ENCODE results near the gene TMEFF2.

- TF ChIP-seq CTCF (IDR thresholded peaks at IDR 0.05; ENCODE audit: insufficient read depth, low read length, poor library complexity, severe bottlenecking) (no peak), EZH2phosphoT487 (conservative IDR thresholded peaks at IDR 0.05; ENCODE audit: low read length) (no peak)
Observed at GRCh38 chr2:191991442-191991841, 203.3 kb downstream of the TMEFF2 start.

Measured in SU-DHL-6 (cell line).